Heart left ventricle (tissue), 13 donors: ENCODE data around the gene IREB2.

Experiments
- CTCF ChIP-seq, 12 donors: fragments of 200-600 bp; sonication (generic) in 4 of 12; IDR thresholded peaks; one replicate each; pipeline versions ENCODE4 v1.5.0 to v1.8.0; 2018 to 2022; ENCODE audit warnings: antibody characterized with exemption in 12 of 12, mild to moderate bottlenecking in 5 of 12
- POLR2A ChIP-seq, 2 donors: fragments of 450-650 bp; IDR thresholded peaks; one replicate each; pipeline ENCODE4 v1.6.1; 2017; ENCODE audit warnings: antibody characterized with exemption in 2 of 2, mild to moderate bottlenecking in 2 of 2, moderate library complexity in 2 of 2
- donor health status: ischemic (EF 13 %, LVEDD 7.1; RV severe dilation, severe dysfunction).
- donor health status: DM: no; HTN: yes; CAD: no.
- donor health status: DM: no; HTN: no; CAD: no.
- donor health status: ischemic (EF 25% LVEDD 6.9; RV normal size, moderate dysfunction).
- donor health status: ischemic (EF 25% LVEDD 5.7; RV mildly dilated, moderate dysfunction).
- donor health status: ischemic (EF 35%, LVEDD 5.7; RV mildly dilated, moderate dysfunction).
- donor health status: nonischemic (EF 11% LVEDD 7.7; RV severe dilation, severe dysfunction).
- donor health status: DM: yes; HTN: yes; CAD: no.
- donor health status: PGD.
- donor health status: ischemic (EF 29% LVEDD 5.4; RV normal size, mild dysfunction).
- donor health status: nonischemic (EF 23%, LVEDD 6.1; RV moderate dilation, normal function).

- TF ChIP-seq POLR2A (IDR thresholded peaks at IDR 0.05) (no peak), CTCF (IDR thresholded peaks at IDR 0.05) (no peak)
Observed at GRCh38 chr15:78420220-78420619, 17.8 kb upstream of the IREB2 start.
